ENCODE measurements around the gene UBE3B.

The UBE3B gene

GRCh38 chr12:109497675-109498074 is 20.2 kb downstream of the UBE3B start:
- no peak for DNase-seq

GRCh38 chr12:109500406-109501185 is 23.2 kb downstream of the UBE3B start:
- DNase-seq = no peak

- no peak for DNase-seq
Observed at GRCh38 chr12:109501299-109501698, 23.9 kb downstream of the UBE3B start.

GRCh38 chr12:109502332-109502731 is 24.9 kb downstream of the UBE3B start:
- DNase-seq = no peak

- no peak for DNase-seq
Observed at GRCh38 chr12:109503611-109504010, 26.2 kb downstream of the UBE3B start.

- DNase-seq = no peak
Observed at GRCh38 chr12:109504068-109504467, 26.6 kb downstream of the UBE3B start.

- DNase-seq = no peak
Observed at GRCh38 chr12:109510196-109510595, 32.8 kb downstream of the UBE3B start.

- DNase-seq = no peak
Observed at GRCh38 chr12:109512608-109513007, 35.2 kb downstream of the UBE3B start.

GRCh38 chr12:109513051-109513450 is 35.6 kb downstream of the UBE3B start:
- no peak for DNase-seq

GRCh38 chr12:109513977-109514376 is 36.5 kb downstream of the UBE3B start:
- no peak for DNase-seq

GRCh38 chr12:109517619-109518018 is 40.2 kb downstream of the UBE3B start:
- DNase-seq = no peak

GRCh38 chr12:109518820-109519665 is 41.6 kb downstream of the UBE3B start:
- peak; percentile 35 for DNase-seq

- no peak for DNase-seq
Observed at GRCh38 chr12:109519787-109520186, 42.4 kb downstream of the UBE3B start.

- no peak for DNase-seq
Observed at GRCh38 chr12:109521831-109522230, 44.4 kb downstream of the UBE3B start.

- DNase-seq = no peak
Observed at GRCh38 chr12:109523071-109523470, 45.6 kb downstream of the UBE3B start.

GRCh38 chr12:109523504-109523903 is 46.1 kb downstream of the UBE3B start:
- DNase-seq = no peak

- DNase-seq = no peak
Observed at GRCh38 chr12:109524466-109525278, 47.2 kb downstream of the UBE3B start.

- no peak for DNase-seq
Observed at GRCh38 chr12:109525279-109525585, 47.8 kb downstream of the UBE3B start.

GRCh38 chr12:109527489-109528123 is 50.2 kb downstream of the UBE3B start:
- no peak for DNase-seq

- DNase-seq = no peak
Observed at GRCh38 chr12:109529691-109530640, 52.5 kb downstream of the UBE3B start.

GRCh38 chr12:109531411-109531810 is 54.0 kb downstream of the UBE3B start:
- no peak for DNase-seq

Data from MV-4-11 (cell line).